B cell (primary cell): ENCODE results near the gene GPR142. TPM values are rescaled to one million over a fixed set of nuclear protein-coding genes. Genes with fewer than 3 reads are reported as not detected.

Source experiments
- ATAC-seq: fragments of 200-7000 bp; cut with Tn5 transposase; one replicate; pipeline ENCODE4 v1.10.0; 2021; ENCODE audit warnings: low read depth, mild to moderate bottlenecking, moderate number of reproducible peaks, moderate library complexity
- CTCF ChIA-PET: fragments of 350-600 bp; sonication (Branson Sonifier 250); formaldehyde crosslinking; loops from one replicate; lab custom pipeline; 2021; ENCODE audit warnings: antibody characterized with exemption, inconsistent platforms; lab: Charles Lee
- POLR2A ChIA-PET: fragments of 350-600 bp; sonication (Branson Sonifier 250); formaldehyde crosslinking; loops from one replicate; lab custom pipeline; 2021; ENCODE audit warnings: antibody characterized with exemption; lab: Charles Lee
- DNase-seq: peaks from one replicate; pipeline ENCODE4 v3.0.0; 2013
- H2AFZ ChIP-seq: 2 replicates; pipeline ENCODE4 v1.6.1; 2012; ENCODE audit warnings: mild to moderate bottlenecking, low read depth, low read length; ENCODE audit not compliant: insufficient read depth, poor library complexity, severe bottlenecking
- H3K27ac ChIP-seq, 2 donors: 1 replicate in 1 of 2; 2 replicates in 1 of 2; pipeline ENCODE4 v1.5.1; 2012 to 2013; ENCODE audit warnings: low read length in 2 of 2, mild to moderate bottlenecking in 2 of 2, moderate library complexity in 1 of 2
- H3K27me3 ChIP-seq, 4 experiments: fragments of 200-600 bp in 1 of 4; sonication (generic) in 1 of 4; replicated peaks in 1 of 4; 1 replicate in 2 of 4; 2 replicates in 2 of 4; pipeline versions ENCODE4 v1.6.1 to v1.7.0; 2013 to 2016; ENCODE audit warnings: low read length in 3 of 4, mild to moderate bottlenecking in 2 of 4, mixed read lengths in 1 of 4, moderate library complexity in 1 of 4; ENCODE audit not compliant: insufficient read depth in 4 of 4, control insufficient read depth in 3 of 4; ENCODE audit errors: control extremely low read depth in 1 of 4
- H3K36me3 ChIP-seq, 2 experiments: replicated peaks in 1 of 2; 1 replicate in 1 of 2; 2 replicates in 1 of 2; pipeline versions ENCODE4 v1.6.1 to v1.7.1; 2013; ENCODE audit warnings: low read length in 1 of 2; ENCODE audit not compliant: insufficient read depth in 2 of 2, control insufficient read depth in 1 of 2; ENCODE audit errors: control extremely low read depth in 1 of 2, extremely low read depth in 1 of 2
- H3K4me1 ChIP-seq, 2 donors: fragments of 200-600 bp in 1 of 2; sonication (generic) in 1 of 2; 1 replicate in 1 of 2; 2 replicates in 1 of 2; pipeline versions ENCODE4 v1.5.1 to v1.6.1; 2013 to 2017; ENCODE audit warnings: low read length in 2 of 2; ENCODE audit not compliant: control insufficient read depth in 2 of 2, insufficient read depth in 2 of 2
- H3K4me2 ChIP-seq: replicated peaks from 2 replicates; pipeline ENCODE3; 2012; ENCODE audit warnings: mild to moderate bottlenecking, low read depth, low read length; ENCODE audit not compliant: poor library complexity, severe bottlenecking
- H3K4me3 ChIP-seq, 5 experiments: fragments of 200-600 bp in 1 of 5; sonication (generic) in 1 of 5; 1 replicate in 3 of 5; 2 replicates in 2 of 5; pipeline versions ENCODE4 v1.5.1 to v1.7.0; 2011 to 2016; ENCODE audit warnings: low read length in 4 of 5, mild to moderate bottlenecking in 4 of 5, low read depth in 2 of 5, control low read depth in 1 of 5, moderate library complexity in 1 of 5; ENCODE audit not compliant: insufficient read depth in 1 of 5; ENCODE audit errors: control extremely low read depth in 1 of 5, extremely low read depth in 1 of 5
- H3K79me2 ChIP-seq: fragments of 200-600 bp; sonication (generic); one replicate; pipeline ENCODE4 v1.6.0; 2016; ENCODE audit warnings: low read length; ENCODE audit not compliant: control insufficient read depth, insufficient read depth
- H3K9ac ChIP-seq: fragments of 200-600 bp; sonication (generic); 2 replicates; pipeline ENCODE4 v1.6.1; 2017; ENCODE audit warnings: mild to moderate bottlenecking, low read length, moderate library complexity
- H3K9me3 ChIP-seq, 3 donors: one replicate each; pipeline versions ENCODE4 v1.6.1 to v1.7.1; 2013; ENCODE audit warnings: low read length in 2 of 3; ENCODE audit not compliant: control insufficient read depth in 2 of 3, insufficient read depth in 1 of 3; ENCODE audit errors: control extremely low read depth in 1 of 3
- H4K20me1 ChIP-seq: 2 replicates; pipeline ENCODE4 v1.6.0; 2012; ENCODE audit warnings: mild to moderate bottlenecking, low read length; ENCODE audit not compliant: insufficient read depth, control insufficient read depth, poor library complexity, severe bottlenecking
- H3K27ac Mint-ChIP-seq: one replicate; pipeline ENCODE4 v1.8.0; 2021; ENCODE audit warnings: mixed read lengths
- H3K27me3 Mint-ChIP-seq: one replicate; pipeline ENCODE4 v1.8.0; 2021; ENCODE audit warnings: mixed read lengths
- H3K4me1 Mint-ChIP-seq: one replicate; pipeline ENCODE4 v1.8.0; 2021; ENCODE audit warnings: mixed read lengths
- H3K4me3 Mint-ChIP-seq: one replicate; pipeline ENCODE4 v1.8.0; 2021; ENCODE audit warnings: mixed read lengths
- H3K9me3 Mint-ChIP-seq: one replicate; pipeline ENCODE4 v1.8.0; 2022; ENCODE audit warnings: mixed read lengths; ENCODE audit not compliant: insufficient read depth
- EZH2 ChIP-seq: IDR thresholded peaks from 2 replicates; pipeline ENCODE4 v1.6.1; 2012; ENCODE audit warnings: borderline replicate concordance, low read depth, mild to moderate bottlenecking, moderate library complexity, low read length; ENCODE audit not compliant: insufficient read depth, poor library complexity, severe bottlenecking
- WGBS: methylation state at CpG from one replicate; pipeline ENCODE4 v1.1.5; 2013; ENCODE audit warnings: missing lambda C conversion rate; ENCODE audit not compliant: insufficient coverage; 5-methylcytosine and 5-hydroxymethylcytosine counted together
- intact Hi-C: fragments of 100-400 bp; cut with micrococcal nuclease; formaldehyde crosslinking; loops from one replicate; pipeline ENCODE4 v1.10.0; 2022
- polyA plus RNA-seq: library from polyadenylated mRNA; depleted of rRNA; stranded (reverse); fragments of >200 nt; gene quantifications from 2 replicates; pipeline ENCODE4 v1.2.3, GENCODE V29; 2012
- total RNA-seq, 2 donors: library from RNA; stranded (reverse); fragments of 120-200 nt in 1 of 2; gene quantifications; 1 replicate in 1 of 2; 2 replicates in 1 of 2; pipeline versions ENCODE4 v1.2.3 to v1.2.4, GENCODE V29; 2013 to 2022
- TF ChIP-seq, protein P1 (sequence below): fragments of 200-600 bp; IDR thresholded peaks from one replicate; pipeline ENCODE4 v1.8.0; 2022; ENCODE audit warnings: antibody characterized with exemption, mild to moderate bottlenecking

GPR142 gene
- total and polyA plus RNA-seq, 2 donors (not counting 1 experiment from before 2014, with no cell fraction given) = not detected

DNA sequence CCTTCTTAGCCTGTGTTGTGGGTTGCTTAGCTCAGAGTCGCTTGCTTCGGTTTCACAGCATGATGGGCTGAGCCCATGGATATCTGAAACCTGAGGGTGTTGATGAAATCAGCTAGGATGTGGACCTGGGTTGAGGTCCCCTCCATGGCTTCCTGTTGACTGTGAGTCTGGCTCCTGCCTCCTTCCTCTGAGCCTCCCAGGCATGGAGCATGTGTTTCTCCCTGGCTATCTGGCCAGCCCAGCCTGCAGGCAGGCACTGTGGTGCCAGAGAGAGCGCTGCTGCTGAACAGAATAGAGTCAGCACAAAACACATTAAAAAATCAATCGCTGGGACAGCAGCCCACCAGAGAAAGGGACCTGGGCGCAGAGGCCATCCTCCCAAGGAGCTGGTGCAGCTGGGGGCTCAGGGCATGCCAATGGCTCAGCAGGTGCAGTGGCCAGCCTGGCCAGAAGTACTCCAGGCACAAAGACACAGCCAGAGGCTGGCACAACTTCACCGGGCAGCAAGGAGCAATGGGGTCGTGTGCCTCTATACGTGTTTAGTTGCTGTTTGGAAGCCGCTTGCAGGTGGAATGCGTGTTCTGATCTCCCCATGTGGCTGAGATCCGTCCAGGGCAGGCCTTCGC is 36.3 kb downstream of the GPR142 start:
- 78% methylated on average over 12 of the region's 12 CpGs for WGBS
- TF ChIP-seq, protein P1, sequence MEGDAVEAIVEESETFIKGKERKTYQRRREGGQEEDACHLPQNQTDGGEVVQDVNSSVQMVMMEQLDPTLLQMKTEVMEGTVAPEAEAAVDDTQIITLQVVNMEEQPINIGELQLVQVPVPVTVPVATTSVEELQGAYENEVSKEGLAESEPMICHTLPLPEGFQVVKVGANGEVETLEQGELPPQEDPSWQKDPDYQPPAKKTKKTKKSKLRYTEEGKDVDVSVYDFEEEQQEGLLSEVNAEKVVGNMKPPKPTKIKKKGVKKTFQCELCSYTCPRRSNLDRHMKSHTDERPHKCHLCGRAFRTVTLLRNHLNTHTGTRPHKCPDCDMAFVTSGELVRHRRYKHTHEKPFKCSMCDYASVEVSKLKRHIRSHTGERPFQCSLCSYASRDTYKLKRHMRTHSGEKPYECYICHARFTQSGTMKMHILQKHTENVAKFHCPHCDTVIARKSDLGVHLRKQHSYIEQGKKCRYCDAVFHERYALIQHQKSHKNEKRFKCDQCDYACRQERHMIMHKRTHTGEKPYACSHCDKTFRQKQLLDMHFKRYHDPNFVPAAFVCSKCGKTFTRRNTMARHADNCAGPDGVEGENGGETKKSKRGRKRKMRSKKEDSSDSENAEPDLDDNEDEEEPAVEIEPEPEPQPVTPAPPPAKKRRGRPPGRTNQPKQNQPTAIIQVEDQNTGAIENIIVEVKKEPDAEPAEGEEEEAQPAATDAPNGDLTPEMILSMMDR = no peak
- H3K9me3 Mint-ChIP-seq = no peaks in the 10 kb centered on the region
- Histone ChIP-seq H3K27ac (no peak overlapping the region), H3K9ac (no peak overlapping the region), H3K4me2 (no peak overlapping the region), H3K4me3 (no peak overlapping the region), H3K4me1 (no peaks in the 10 kb centered on the region), H3K36me3 (no peaks in the 10 kb centered on the region), H3K9me3 (no peaks in the 10 kb centered on the region), H3K27me3 (no peaks in the 10 kb centered on the region), H3K79me2 (no peaks in the 10 kb centered on the region), H2AFZ (no peak overlapping the region), H4K20me1 (no peaks in the 10 kb centered on the region)
- POLR2A ChIA-PET = interaction anchor here (0.7 kb wide), 1 partner anchor 219 kb away, joined by 3 read pairs; no protein-coding TSS in a partner anchor
- peaks cover 14% of the 10 kb centered on the region for H3K27me3 Mint-ChIP-seq
- no peaks in the 10 kb centered on the region for H3K4me1 Mint-ChIP-seq
- H3K4me3 Mint-ChIP-seq = no peak overlapping the region
- no peak overlapping the region for H3K27ac Mint-ChIP-seq
- intact Hi-C loops = no loop called here
- DNase-seq (no peak), ATAC-seq (no peak)
- CTCF ChIA-PET = interaction anchor here (0.7 kb wide), 1 partner anchor 24 kb away, joined by 5 read pairs; no protein-coding TSS in a partner anchor

DNA sequence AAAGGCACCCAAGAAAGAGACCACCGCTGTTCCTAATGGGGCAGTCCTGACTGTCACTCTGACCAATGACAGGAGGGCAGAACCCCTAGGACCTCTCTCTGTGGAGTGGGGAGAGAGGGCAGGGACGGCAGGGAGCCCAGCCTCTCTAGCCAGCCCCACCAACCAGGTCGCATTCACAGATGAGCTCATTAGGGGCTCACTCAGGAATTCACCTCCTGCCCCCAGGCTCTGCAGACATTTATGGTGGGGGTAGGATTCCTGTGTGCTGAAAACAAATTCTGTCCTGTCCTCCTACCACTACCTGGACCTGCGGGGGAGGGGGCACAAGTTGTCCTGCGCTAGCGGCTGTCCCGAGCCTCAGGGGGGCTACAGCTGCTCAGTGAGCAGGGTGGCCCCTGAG is 36.9 kb downstream of the GPR142 start:
- no peaks in the 10 kb centered on the region for H4K20me1 ChIP-seq
- no peaks in the 10 kb centered on the region for H3K9me3 ChIP-seq
- H2AFZ ChIP-seq = no peak overlapping the region
- no peaks in the 10 kb centered on the region for H3K27me3 ChIP-seq
- H3K27ac Mint-ChIP-seq = no peak overlapping the region
- H3K4me3 Mint-ChIP-seq = no peak overlapping the region
- TF ChIP-seq, protein P1 = no peak
- no peak for TF ChIP-seq EZH2
- H3K36me3 ChIP-seq = no peaks in the 10 kb centered on the region
- no peak overlapping the region for H3K9ac ChIP-seq
- H3K4me1 ChIP-seq = no peaks in the 10 kb centered on the region
- peaks cover 12% of the 10 kb centered on the region for H3K27me3 Mint-ChIP-seq
- DNase-seq (no peak), ATAC-seq (no peak)
- no peaks in the 10 kb centered on the region for H3K79me2 ChIP-seq
- intact Hi-C loops = no loop called here
- no peak overlapping the region for H3K4me3 ChIP-seq
- ChIA-PET CTCF (no interaction called here), POLR2A (no interaction called here)
- H3K27ac ChIP-seq = no peak overlapping the region
- H3K4me1 Mint-ChIP-seq = no peaks in the 10 kb centered on the region
- 96% methylated on average over 4 of the region's 7 CpGs for WGBS
- no peaks in the 10 kb centered on the region for H3K9me3 Mint-ChIP-seq
- H3K4me2 ChIP-seq = no peak overlapping the region
